HCT116 (cell line): Measurements from ENCODE around the gene AUTS2. TPM values are rescaled to one million over a fixed set of nuclear protein-coding genes. Genes with fewer than 3 reads are reported as not detected.

Experiments used
- ATAC-seq: fragments of 200-7000 bp; cut with Tn5 transposase; 2 replicates; pipeline ENCODE4 v1.9.1; 2020; ENCODE audit warnings: mild to moderate bottlenecking, moderate library complexity
- BruUV-seq: library from RNA; stranded (reverse); fragments of 400-500 nt; replicated peaks from 2 replicates; lab custom pipeline; 2021; lab: Mats Ljungman, UMichigan
- CTCF ChIA-PET: fragments of 300-600 bp; sonication (Branson Sonifier 250); formaldehyde crosslinking; loops from one replicate; lab custom pipeline; 2021; ENCODE audit warnings: antibody characterized with exemption; lab: Charles Lee
- POLR2A ChIA-PET: fragments of 300-600, 350-600 bp; sonication (Branson Sonifier 250); formaldehyde crosslinking; loops from one replicate; lab custom pipeline; 2021; ENCODE audit warnings: antibody characterized with exemption; lab: Charles Lee
- RAD21 ChIA-PET, 2 experiments: fragments of 300-600 bp; sonication (Branson Sonifier 250); formaldehyde crosslinking; loops; one replicate each; lab custom pipeline; 2023; ENCODE audit warnings: low total read pairs in 2 of 2; ENCODE audit not compliant: uncharacterized antibody in 2 of 2, unreplicated experiment in 2 of 2, low non-redundant PET in 1 of 2; lab: Charles Lee
- DNase-seq: peaks from one replicate; pipeline ENCODE4 v3.0.0-alpha.2; 2010; ENCODE audit warnings: low read depth, low spot score
- H2AFZ ChIP-seq: fragments of 200-600 bp; shearing (Covaris generic), sonication (generic); 2 replicates; pipeline ENCODE4 v1.6.1; 2017; ENCODE audit warnings: low read depth, mixed run types, mixed read lengths, antibody characterized with exemption, low read length; ENCODE audit not compliant: poor library complexity, severe bottlenecking
- H3K27ac ChIP-seq: 2 replicates; pipeline ENCODE4 v1.5.1; 2012; ENCODE audit warnings: low read depth, low read length
- H3K27me3 ChIP-seq: fragments of 200-600 bp; sonication (generic); 2 replicates; pipeline ENCODE4 v1.6.1; 2016; ENCODE audit warnings: mixed run types, low read length, mixed read lengths; ENCODE audit not compliant: insufficient read depth
- H3K36me3 ChIP-seq, 2 experiments: fragments of 200-500 bp in 1 of 2; fragments of 200-600 bp in 1 of 2; sonication (Bioruptor generic) in 1 of 2; sonication (generic) in 1 of 2; 2 replicates each; pipeline versions ENCODE4 v1.5.1 to v1.6.1; 2014 to 2016; ENCODE audit warnings: low read length in 2 of 2, inconsistent platforms in 1 of 2, mixed read lengths in 1 of 2, mixed run types in 1 of 2; ENCODE audit not compliant: insufficient read depth in 2 of 2, control insufficient read depth in 1 of 2
- H3K4me1 ChIP-seq, 2 experiments: fragments of 200-600 bp in 1 of 2; sonication (generic) in 1 of 2; 2 replicates each; pipeline versions ENCODE4 v1.5.1 to v1.6.1; 2012 to 2017; ENCODE audit warnings: low read length in 2 of 2, inconsistent platforms in 1 of 2, mild to moderate bottlenecking in 1 of 2, mixed read lengths in 1 of 2, mixed run types in 1 of 2, moderate library complexity in 1 of 2; ENCODE audit not compliant: insufficient read depth in 2 of 2, control insufficient read depth in 1 of 2
- H3K4me2 ChIP-seq: fragments of 200-600 bp; sonication (generic); 2 replicates; pipeline ENCODE4 v1.6.1; 2017; ENCODE audit warnings: mixed run types, low read length, mixed read lengths
- H3K4me3 ChIP-seq, 2 experiments: fragments of 200-600 bp in 1 of 2; sonication (generic) in 1 of 2; replicated peaks in 1 of 2; 2 replicates each; pipeline ENCODE4 v1.5.1; 2011 to 2016; ENCODE audit warnings: low read length in 2 of 2, control low read depth in 1 of 2, low read depth in 1 of 2, mild to moderate bottlenecking in 1 of 2, mixed read lengths in 1 of 2, mixed run types in 1 of 2
- H3K79me2 ChIP-seq: fragments of 200-600 bp; sonication (generic); 2 replicates; pipeline ENCODE4 v1.6.1; 2017; ENCODE audit warnings: mild to moderate bottlenecking, mixed run types, low read length, moderate library complexity, mixed read lengths; ENCODE audit not compliant: insufficient read depth
- H3K9ac ChIP-seq: fragments of 200-600 bp; sonication (generic); 2 replicates; pipeline ENCODE4 v1.6.1; 2016; ENCODE audit warnings: low read length, mixed read lengths
- H3K9me2 ChIP-seq: fragments of 200-600 bp; sonication (generic), shearing (Covaris generic); 2 replicates; pipeline ENCODE4 v1.6.1; 2017; ENCODE audit warnings: mixed run types, mild to moderate bottlenecking, moderate library complexity; ENCODE audit not compliant: insufficient read depth
- H3K9me3 ChIP-seq, 2 experiments: fragments of 200-500 bp in 1 of 2; fragments of 200-600 bp in 1 of 2; sonication (Bioruptor generic) in 1 of 2; sonication (generic) in 1 of 2; 2 replicates each; pipeline ENCODE4 v1.6.1; 2014 to 2017; ENCODE audit warnings: low read length in 2 of 2, mixed read lengths in 2 of 2, inconsistent platforms in 1 of 2, low read depth in 1 of 2, mild to moderate bottlenecking in 1 of 2, mixed run types in 1 of 2, moderate library complexity in 1 of 2; ENCODE audit not compliant: control insufficient read depth in 1 of 2, insufficient read depth in 1 of 2
- H4K20me1 ChIP-seq: fragments of 200-600 bp; sonication (generic), shearing (Covaris generic); 2 replicates; pipeline ENCODE4 v1.6.1; 2017; ENCODE audit warnings: mixed run types, mild to moderate bottlenecking, moderate library complexity; ENCODE audit not compliant: insufficient read depth
- ATF3 ChIP-seq: IDR thresholded peaks from 2 replicates; pipeline ENCODE4 v1.6.1; 2012
- CEBPB ChIP-seq: IDR thresholded peaks from 2 replicates; pipeline ENCODE4 v1.6.1; 2012; ENCODE audit warnings: low read depth
- EZH2 ChIP-seq: fragments of 200-600 bp; sonication (generic); IDR thresholded peaks from 2 replicates; pipeline ENCODE4 v1.6.1; 2017; ENCODE audit warnings: antibody characterized with exemption, mixed run types
- SRF ChIP-seq: IDR thresholded peaks from 2 replicates; pipeline ENCODE4 v1.6.1; 2012; ENCODE audit warnings: low read depth
- YY1 ChIP-seq: IDR thresholded peaks from 2 replicates; pipeline ENCODE4 v1.6.1; 2011; ENCODE audit warnings: low read length, low read depth, moderate library complexity, mild to moderate bottlenecking; ENCODE audit not compliant: insufficient replicate concordance; ENCODE audit errors: extremely low read depth
- ZFX ChIP-seq: fragments of 450-650 bp; IDR thresholded peaks from 2 replicates; pipeline ENCODE4 v1.6.1; 2017
- ZNF274 ChIP-seq: fragments of 200-500 bp; sonication (Bioruptor generic); IDR thresholded peaks from 2 replicates; pipeline ENCODE4 v1.6.1; 2014; ENCODE audit warnings: mild to moderate bottlenecking, low read depth, low read length, inconsistent platforms
- intact Hi-C: fragments of 100-400 bp; cut with micrococcal nuclease; formaldehyde crosslinking; loops from 2 replicates; pipeline ENCODE4 v1.10.0; 2022
- total RNA-seq: library from RNA; stranded (reverse); gene quantifications from one replicate; pipeline ENCODE4 v1.2.1, GENCODE V29; 2021; ENCODE audit not compliant: unreplicated experiment

AUTS2 gene
- total RNA-seq, 1 experiment from 2014 or later: 0.93 TPM

GRCh38 chr7:69871213-69871885, 273.1 kb downstream of the AUTS2 start:
- Histone ChIP-seq H4K20me1 (no peaks in the 10 kb centered on the region), H3K4me2 (no peak overlapping the region), H3K27me3 (no peaks in the 10 kb centered on the region), H3K9ac (no peak overlapping the region), H3K79me2 (no peaks in the 10 kb centered on the region), H2AFZ (no peak overlapping the region), H3K9me2 (no peaks in the 10 kb centered on the region), H3K4me1 (no peaks in the 10 kb centered on the region), H3K36me3 (no peaks in the 10 kb centered on the region), H3K4me3 (no peak overlapping the region), H3K27ac (no peak overlapping the region), H3K9me3 (peaks cover 7 to 23% of the 10 kb centered on the region in 2 experiments; a peak in 3 of 4 replicates)
- intact Hi-C loops: no loop called here
- RAD21 ChIA-PET: no interaction called here
- BruUV-seq: no TSS peak
- ATAC-seq (no peak), DNase-seq (no peak)
- POLR2A ChIA-PET: no interaction called here
- TF ChIP-seq ATF3 (no peak), YY1 (no peak), EZH2 (no peak), SRF (no peak), CEBPB (no peak)
- CTCF ChIA-PET: no interaction called here

- BruUV-seq: no TSS peak
Observed at GRCh38 chr7:69871886-69872569, 273.8 kb downstream of the AUTS2 start.

More at GRCh38 chr7:69871886-69872569, 273.8 kb downstream of the AUTS2 start:
- Histone ChIP-seq H3K4me2 (no peak overlapping the region), H2AFZ (no peak overlapping the region), H3K9me3 (peaks cover 4 to 17% of the 10 kb centered on the region in 2 experiments; a peak in 3 of 4 replicates), H4K20me1 (no peaks in the 10 kb centered on the region), H3K79me2 (no peaks in the 10 kb centered on the region), H3K27me3 (no peaks in the 10 kb centered on the region), H3K9ac (no peak overlapping the region), H3K36me3 (no peaks in the 10 kb centered on the region), H3K4me1 (no peaks in the 10 kb centered on the region), H3K9me2 (no peaks in the 10 kb centered on the region), H3K27ac (no peak overlapping the region), H3K4me3 (no peak overlapping the region)
- intact Hi-C loops: no loop called here
- CTCF ChIA-PET: no interaction called here
- no peak for TF ChIP-seq ZNF274
- TF ChIP-seq ZFX: no peak
- POLR2A ChIA-PET: no interaction called here
- ATAC-seq: no peak
- RAD21 ChIA-PET: no interaction called here
- DNase-seq: no peak
